Measurements from ENCODE around the gene CGB8.

- TF ChIP-seq, protein P1, sequence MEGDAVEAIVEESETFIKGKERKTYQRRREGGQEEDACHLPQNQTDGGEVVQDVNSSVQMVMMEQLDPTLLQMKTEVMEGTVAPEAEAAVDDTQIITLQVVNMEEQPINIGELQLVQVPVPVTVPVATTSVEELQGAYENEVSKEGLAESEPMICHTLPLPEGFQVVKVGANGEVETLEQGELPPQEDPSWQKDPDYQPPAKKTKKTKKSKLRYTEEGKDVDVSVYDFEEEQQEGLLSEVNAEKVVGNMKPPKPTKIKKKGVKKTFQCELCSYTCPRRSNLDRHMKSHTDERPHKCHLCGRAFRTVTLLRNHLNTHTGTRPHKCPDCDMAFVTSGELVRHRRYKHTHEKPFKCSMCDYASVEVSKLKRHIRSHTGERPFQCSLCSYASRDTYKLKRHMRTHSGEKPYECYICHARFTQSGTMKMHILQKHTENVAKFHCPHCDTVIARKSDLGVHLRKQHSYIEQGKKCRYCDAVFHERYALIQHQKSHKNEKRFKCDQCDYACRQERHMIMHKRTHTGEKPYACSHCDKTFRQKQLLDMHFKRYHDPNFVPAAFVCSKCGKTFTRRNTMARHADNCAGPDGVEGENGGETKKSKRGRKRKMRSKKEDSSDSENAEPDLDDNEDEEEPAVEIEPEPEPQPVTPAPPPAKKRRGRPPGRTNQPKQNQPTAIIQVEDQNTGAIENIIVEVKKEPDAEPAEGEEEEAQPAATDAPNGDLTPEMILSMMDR (IDR thresholded peaks at IDR 0.05; ENCODE audit: insufficient read depth, low read length) = no peak
- TF ChIP-seq GABPA (IDR thresholded peaks at IDR 0.05; ENCODE audit: low read depth) (no peak), SPI1 (IDR thresholded peaks at IDR 0.05; ENCODE audit: borderline replicate concordance, low read depth) (no peak), POLR2AphosphoS5 (IDR thresholded peaks at IDR 0.05; ENCODE audit: low read depth) (no peak)
- TF ChIP-seq, protein P2, sequence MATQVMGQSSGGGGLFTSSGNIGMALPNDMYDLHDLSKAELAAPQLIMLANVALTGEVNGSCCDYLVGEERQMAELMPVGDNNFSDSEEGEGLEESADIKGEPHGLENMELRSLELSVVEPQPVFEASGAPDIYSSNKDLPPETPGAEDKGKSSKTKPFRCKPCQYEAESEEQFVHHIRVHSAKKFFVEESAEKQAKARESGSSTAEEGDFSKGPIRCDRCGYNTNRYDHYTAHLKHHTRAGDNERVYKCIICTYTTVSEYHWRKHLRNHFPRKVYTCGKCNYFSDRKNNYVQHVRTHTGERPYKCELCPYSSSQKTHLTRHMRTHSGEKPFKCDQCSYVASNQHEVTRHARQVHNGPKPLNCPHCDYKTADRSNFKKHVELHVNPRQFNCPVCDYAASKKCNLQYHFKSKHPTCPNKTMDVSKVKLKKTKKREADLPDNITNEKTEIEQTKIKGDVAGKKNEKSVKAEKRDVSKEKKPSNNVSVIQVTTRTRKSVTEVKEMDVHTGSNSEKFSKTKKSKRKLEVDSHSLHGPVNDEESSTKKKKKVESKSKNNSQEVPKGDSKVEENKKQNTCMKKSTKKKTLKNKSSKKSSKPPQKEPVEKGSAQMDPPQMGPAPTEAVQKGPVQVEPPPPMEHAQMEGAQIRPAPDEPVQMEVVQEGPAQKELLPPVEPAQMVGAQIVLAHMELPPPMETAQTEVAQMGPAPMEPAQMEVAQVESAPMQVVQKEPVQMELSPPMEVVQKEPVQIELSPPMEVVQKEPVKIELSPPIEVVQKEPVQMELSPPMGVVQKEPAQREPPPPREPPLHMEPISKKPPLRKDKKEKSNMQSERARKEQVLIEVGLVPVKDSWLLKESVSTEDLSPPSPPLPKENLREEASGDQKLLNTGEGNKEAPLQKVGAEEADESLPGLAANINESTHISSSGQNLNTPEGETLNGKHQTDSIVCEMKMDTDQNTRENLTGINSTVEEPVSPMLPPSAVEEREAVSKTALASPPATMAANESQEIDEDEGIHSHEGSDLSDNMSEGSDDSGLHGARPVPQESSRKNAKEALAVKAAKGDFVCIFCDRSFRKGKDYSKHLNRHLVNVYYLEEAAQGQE (IDR thresholded peaks at IDR 0.05; ENCODE audit: insufficient replicate concordance, low read depth) = no peak
These were observed 43.8 kb upstream of the CGB8 start for GRCh38 chr19:49092686-49093085.

All from HL-60 (cell line).